ENCODE measurements around the gene TTLL3.
A peak's percentile ranks its signal among the peaks of the same experiment; 100 is the strongest.

The TTLL3 gene

GRCh38 chr3:9781978-9782603, 28.0 kb upstream of the TTLL3 start:
- DNase-seq (ENCODE audit: low read depth, low spot score) = no peak

GRCh38 chr3:9782770-9783169, 27.3 kb upstream of the TTLL3 start:
- DNase-seq (ENCODE audit: low read depth, low spot score) = no peak

GRCh38 chr3:9783954-9784353, 26.1 kb upstream of the TTLL3 start:
- DNase-seq (ENCODE audit: low read depth, low spot score) = no peak

GRCh38 chr3:9784965-9785364, 25.1 kb upstream of the TTLL3 start:
- DNase-seq (ENCODE audit: low read depth, low spot score) = no peak

- no peak for DNase-seq (ENCODE audit: low read depth, low spot score)
These were observed 24.5 kb upstream of the TTLL3 start for GRCh38 chr3:9785602-9786001.

GRCh38 chr3:9786209-9786739, 23.8 kb upstream of the TTLL3 start:
- no peak for DNase-seq (ENCODE audit: low read depth, low spot score)

GRCh38 chr3:9786825-9787669, 23.0 kb upstream of the TTLL3 start:
- no peak for DNase-seq (ENCODE audit: low read depth, low spot score)

- no peak for DNase-seq (ENCODE audit: low read depth, low spot score)
These were observed 22.3 kb upstream of the TTLL3 start for GRCh38 chr3:9787714-9788113.

- no peak for DNase-seq (ENCODE audit: low read depth, low spot score)
These were observed 18.9 kb upstream of the TTLL3 start for GRCh38 chr3:9791127-9791526.

GRCh38 chr3:9791790-9792404, 18.2 kb upstream of the TTLL3 start:
- no peak for DNase-seq (ENCODE audit: low read depth, low spot score)

GRCh38 chr3:9792405-9793160, 17.5 kb upstream of the TTLL3 start, which contains the start of the genes ARPC4 and TADA3:
ARPC4 (plus strand) TSS chr3:9793082; CDS start chr3:9793122, 40 bp downstream.
TADA3 (minus strand) TSS chr3:9792473; CDS start chr3:9791466, 1,007 bp downstream.
- peak; percentile 88 for DNase-seq (ENCODE audit: low read depth, low spot score)

GRCh38 chr3:9793161-9793781, 16.8 kb upstream of the TTLL3 start:
- no peak for DNase-seq (ENCODE audit: low read depth, low spot score)

- DNase-seq (ENCODE audit: low read depth, low spot score) = no peak
These were observed 15.7 kb upstream of the TTLL3 start for GRCh38 chr3:9794400-9794799.

GRCh38 chr3:9795207-9795606, 14.9 kb upstream of the TTLL3 start:
- no peak for DNase-seq (ENCODE audit: low read depth, low spot score)

- DNase-seq (ENCODE audit: low read depth, low spot score) = no peak
These were observed 12.7 kb upstream of the TTLL3 start for GRCh38 chr3:9797196-9797945.

GRCh38 chr3:9800529-9800928, 9.5 kb upstream of the TTLL3 start:
- no peak for DNase-seq (ENCODE audit: low read depth, low spot score)

- no peak for DNase-seq (ENCODE audit: low read depth, low spot score)
These were observed 6.6 kb upstream of the TTLL3 start for GRCh38 chr3:9803494-9803893.

GRCh38 chr3:9804996-9805395, 5.1 kb upstream of the TTLL3 start:
- no peak for DNase-seq (ENCODE audit: low read depth, low spot score)

- DNase-seq (ENCODE audit: low read depth, low spot score) = no peak
These were observed 3.9 kb upstream of the TTLL3 start for GRCh38 chr3:9806137-9806536.

All from smooth muscle cell of the brain vasculature (primary cell).